C4-2B (cell line): ENCODE data around the gene KCNIP1.

ENCODE experiments used
- H3K27ac ChIP-seq: fragments of 450-650 bp; 2 replicates; pipeline ENCODE4 v1.5.1; 2017
- CTCF ChIP-seq: fragments of 450-650 bp; conservative IDR thresholded peaks from 2 replicates; pipeline ENCODE4 v1.5.1; 2017; ENCODE audit warnings: mild to moderate bottlenecking
- ZFX ChIP-seq: fragments of 450-650 bp; IDR thresholded peaks from 2 replicates; pipeline ENCODE4 v1.6.1; 2017

The KCNIP1 gene

GRCh38 chr5:170490381-170490780, 13.4 kb upstream of the KCNIP1 start:
- no peak for TF ChIP-seq CTCF
- TF ChIP-seq ZFX = no peak
- H3K27ac ChIP-seq = no peak overlapping the region

GRCh38 chr5:170491479-170491878, 12.3 kb upstream of the KCNIP1 start:
- no peak for TF ChIP-seq CTCF
- TF ChIP-seq ZFX = no peak

GRCh38 chr5:170493028-170493820, 10.6 kb upstream of the KCNIP1 start:
- TF ChIP-seq CTCF (no peak), ZFX (no peak)

More at GRCh38 chr5:170491479-170491878, 12.3 kb upstream of the KCNIP1 start:
- no peak overlapping the region for H3K27ac ChIP-seq

GRCh38 chr5:170494041-170494440, 9.8 kb upstream of the KCNIP1 start:
- TF ChIP-seq CTCF (no peak), ZFX (no peak)
- H3K27ac ChIP-seq = no peak overlapping the region

More at GRCh38 chr5:170493028-170493820, 10.6 kb upstream of the KCNIP1 start:
- H3K27ac ChIP-seq = no peak overlapping the region

- TF ChIP-seq ZFX = no peak
- H3K27ac ChIP-seq = no peak overlapping the region
Observed at GRCh38 chr5:170495825-170496661, 7.8 kb upstream of the KCNIP1 start.

GRCh38 chr5:170496662-170497028, 7.2 kb upstream of the KCNIP1 start:
- TF ChIP-seq ZFX (no peak), CTCF (no peak)
- no peak overlapping the region for H3K27ac ChIP-seq

GRCh38 chr5:170497311-170498038, 6.3 kb upstream of the KCNIP1 start:
- TF ChIP-seq ZFX (no peak), CTCF (no peak)
- H3K27ac ChIP-seq = no peak overlapping the region
